Measurements from ENCODE around the gene ANKRD63. TPM values are rescaled to one million over a fixed set of nuclear protein-coding genes. Genes with fewer than 3 reads are reported as not detected.
A peak's percentile ranks its signal among the peaks of the same experiment; 100 is the strongest.

Gene ANKRD63
- total RNA-seq, 1 experiment from 2014 or later = 0.46 TPM

- Mint-ChIP-seq H3K27ac (peak within 1 kb of the TSS; percentile 17 to 59 (median 54); a peak in 3 of 7 replicates), H3K4me3 (peak within 1 kb of the TSS; percentile 51 to 72), H3K9me3 (no peaks in the 10 kb centered on the region), H3K27me3 (ENCODE audit: low read depth) (peaks cover 18% of the 10 kb centered on the region), H3K4me1 (peaks cover 26 to 29% of the 10 kb centered on the region in 2 experiments), H3K36me3 (ENCODE audit: insufficient read depth in 1 of 3, low read depth in 3 of 3) (peaks cover 0 to 2% (median 0%) of the 10 kb centered on the region in 3 experiments; a peak in 1 of 7 replicates)
- Histone ChIP-seq H3K27me3 (ENCODE audit: insufficient read depth, low read length) (no peaks in the 10 kb centered on the region), H3K14ac (ENCODE audit: insufficient read depth, low read length) (peak within 1 kb of the TSS; percentile 24), H3T11ph (ENCODE audit: low read length) (no peak within 1 kb of the TSS), H3K79me1 (ENCODE audit: insufficient read depth, low read depth, low read length, poor library complexity, severe bottlenecking) (no peaks in the 10 kb centered on the region), H3K23ac (ENCODE audit: insufficient read length, low read depth, low read length) (no peak within 1 kb of the TSS), H2BK20ac (ENCODE audit: low read depth, low read length, poor library complexity, severe bottlenecking) (no peak within 1 kb of the TSS), H3K4me1 (ENCODE audit: insufficient read depth, low read length) (no peaks in the 10 kb centered on the region; the same call in 1 of the 2 replicates), H4K8ac (replicated peaks; ENCODE audit: insufficient read length, low read depth, low read length) (no peak within 1 kb of the TSS), H4K5ac (ENCODE audit: insufficient read length, low read depth, low read length) (no peak within 1 kb of the TSS), H3K4ac (ENCODE audit: low read depth, low read length) (no peak within 1 kb of the TSS), H3K9me3 (ENCODE audit: control insufficient read depth, low read depth, low read length) (no peaks in the 10 kb centered on the region), H3K4me2 (ENCODE audit: insufficient read depth, insufficient read length, low read length) (peak within 1 kb of the TSS; percentile 37), H3K9ac (ENCODE audit: extremely low read depth, insufficient read length, low read length) (peak within 1 kb of the TSS; percentile 3), H4K91ac (ENCODE audit: insufficient read length, low read depth, low read length) (no peak within 1 kb of the TSS), H3K27ac (ENCODE audit: insufficient read length, low read depth, low read length) (no peak within 1 kb of the TSS), H4K20me1 (ENCODE audit: control insufficient read depth, insufficient read depth, insufficient read length) (no peaks in the 10 kb centered on the region), H2BK5ac (ENCODE audit: insufficient read length, low read length) (no peak within 1 kb of the TSS), H3K18ac (ENCODE audit: insufficient read length, low read depth, low read length) (peak within 1 kb of the TSS; percentile 32), H3K23me2 (ENCODE audit: insufficient read length, low read depth, low read length, poor library complexity, severe bottlenecking) (peaks cover 8% of the 10 kb centered on the region), H2BK15ac (ENCODE audit: low read depth, low read length) (no peak within 1 kb of the TSS), H3K79me2 (ENCODE audit: insufficient read depth, low read length) (no peaks in the 10 kb centered on the region), H2AK5ac (ENCODE audit: insufficient read length, low read length) (no peak within 1 kb of the TSS), H2BK12ac (ENCODE audit: insufficient read length, low read depth, low read length) (no peak within 1 kb of the TSS), H2BK120ac (ENCODE audit: low read depth, low read length, poor library complexity, severe bottlenecking) (no peak within 1 kb of the TSS), H2AFZ (ENCODE audit: low read length) (no peak within 1 kb of the TSS), H3K56ac (ENCODE audit: insufficient read length, low read depth, low read length) (no peak within 1 kb of the TSS)
- TF ChIP-seq CTCF (conservative IDR thresholded peaks at IDR 0.05) = no peak
- DNase-seq = peak; percentile 88
- WGBS (ENCODE audit: extremely low coverage, insufficient read length, low lambda C conversion rate) = no CpG with 5 or more reads among the region's 39 CpGs
Observed at GRCh38 chr15:40238532-40239403, 44.1 kb downstream of the ANKRD63 start, which contains the start of gene PAK6. Gene PAK6, plus strand, starts transcription at chr15:40239063. Its CDS starts 25,723 bp downstream, at chr15:40264786.
